Measurements from ENCODE around the gene LHFPL5. TPM values are rescaled to one million over a fixed set of nuclear protein-coding genes. Genes with fewer than 3 reads are reported as not detected.

Gene LHFPL5
- total RNA-seq, 1 experiment from 2014 or later = not detected

GRCh38 chr6:35784200-35784599, 21.0 kb upstream of the LHFPL5 start:
- ChIA-PET POLR2A (no interaction called here), CTCF (interaction anchor here (0.6 to 1.0 kb wide), 2 partner anchors 9 to 353 kb away, joined by 3 to 4 read pairs; no protein-coding TSS in a partner anchor)
- ATAC-seq (no peak), DNase-seq (ENCODE audit: low spot score) (no peak)
- no peaks in the 10 kb centered on the region for H3K9me3 Mint-ChIP-seq
- H3K4me3 Mint-ChIP-seq = no peak overlapping the region
- no peaks in the 10 kb centered on the region for H3K27me3 Mint-ChIP-seq (ENCODE audit: low read depth)
- H3K4me1 Mint-ChIP-seq = peaks cover 18% of the 10 kb centered on the region
- H3K27ac Mint-ChIP-seq = no peak overlapping the region
- TF ChIP-seq RELA (CRISPR knock-in tag; IDR thresholded peaks at IDR 0.05; ENCODE audit: borderline replicate concordance) (no peak), ZNF138 (CRISPR knock-in tag; conservative IDR thresholded peaks at IDR 0.05) (no peak), CREB1 (CRISPR knock-in tag; IDR thresholded peaks at IDR 0.05) (no peak), JUN (CRISPR knock-in tag; IDR thresholded peaks at IDR 0.05) (no peak), FOXJ3 (CRISPR knock-in tag; IDR thresholded peaks at IDR 0.05; ENCODE audit: borderline replicate concordance) (no peak), ZNF396 (CRISPR knock-in tag; IDR thresholded peaks at IDR 0.05; ENCODE audit: borderline replicate concordance) (no peak), NR2C2 (CRISPR knock-in tag; IDR thresholded peaks at IDR 0.05) (no peak), NR1H2 (CRISPR knock-in tag; IDR thresholded peaks at IDR 0.05) (no peak), IRF1 (CRISPR knock-in tag; IDR thresholded peaks at IDR 0.05) (no peak), MXD4 (CRISPR knock-in tag; IDR thresholded peaks at IDR 0.05; ENCODE audit: borderline replicate concordance) (no peak), STAT6 (CRISPR knock-in tag; conservative IDR thresholded peaks at IDR 0.05; ENCODE audit: low read depth) (no peak), ZBTB21 (CRISPR knock-in tag; IDR thresholded peaks at IDR 0.05; ENCODE audit: borderline replicate concordance) (no peak), ZNF317 (CRISPR knock-in tag; IDR thresholded peaks at IDR 0.05; ENCODE audit: borderline replicate concordance, low read depth) (no peak), ZNF671 (CRISPR knock-in tag; IDR thresholded peaks at IDR 0.05) (no peak), FOXP1 (CRISPR knock-in tag; IDR thresholded peaks at IDR 0.05; ENCODE audit: borderline replicate concordance) (no peak), ZNF281 (CRISPR knock-in tag; IDR thresholded peaks at IDR 0.05) (no peak), E2F1 (CRISPR knock-in tag; IDR thresholded peaks at IDR 0.05) (no peak), ARID4B (CRISPR knock-in tag; IDR thresholded peaks at IDR 0.05; ENCODE audit: borderline replicate concordance) (no peak), CBFB (CRISPR knock-in tag; IDR thresholded peaks at IDR 0.05; ENCODE audit: low read depth) (no peak), NR3C1 (CRISPR knock-in tag; conservative IDR thresholded peaks at IDR 0.05; ENCODE audit: low read depth) (no peak)
- no peaks in the 10 kb centered on the region for H3K36me3 Mint-ChIP-seq
